Measurements from ENCODE around the gene NCR1.
A peak's percentile ranks its signal among the peaks of the same experiment; 100 is the strongest.
"Not testable (repeated sequence)": the region's sequence is repeated elsewhere in the genome, so short reads cannot be mapped to it uniquely, and the experiment has no call there.

The NCR1 gene

GRCh38 chr19:54903303-54903702 is 2.6 kb upstream of the NCR1 start:
- no peak overlapping the region for H3K18ac ChIP-seq (ENCODE audit: low read length)
- peaks cover 12% of the 10 kb centered on the region for H3K79me1 ChIP-seq (ENCODE audit: low read length)
- no peaks in the 10 kb centered on the region for H3K27me3 ChIP-seq (ENCODE audit: insufficient read depth, low read length)
- H3K23ac ChIP-seq (ENCODE audit: low read length) = no peak overlapping the region
- no peak overlapping the region for H3K4me3 ChIP-seq (ENCODE audit: low read depth, low read length)
- H3K4me2 ChIP-seq (ENCODE audit: low read length) = no peak overlapping the region
- no peak overlapping the region for H4K12ac ChIP-seq (ENCODE audit: low read depth, low read length)
- no peak overlapping the region for H4K91ac ChIP-seq (ENCODE audit: low read depth, low read length)
- H3K4ac ChIP-seq (ENCODE audit: low read depth, low read length) = no peak overlapping the region
- no peak overlapping the region for H3K9ac ChIP-seq (ENCODE audit: low read length)
- H3K9me3 ChIP-seq (ENCODE audit: insufficient read depth, low read depth, low read length) = peaks cover 3% of the 10 kb centered on the region
- H3K14ac ChIP-seq (ENCODE audit: low read length) = no peak overlapping the region
- H2BK5ac ChIP-seq (ENCODE audit: low read depth, low read length, poor library complexity) = no peak overlapping the region
- no CpG with 5 or more reads among the region's 6 CpGs for WGBS (ENCODE audit: extremely low coverage, insufficient coverage, insufficient read length)
- H3K4me1 ChIP-seq (ENCODE audit: control insufficient read depth in 1 of 2, insufficient read depth in 2 of 2, low read length in 2 of 2) = peaks cover 10 to 12% of the 10 kb centered on the region in 2 experiments
- H2AK5ac ChIP-seq (ENCODE audit: low read length) = no peak overlapping the region
- DNase-seq = no peak
- no peak overlapping the region for H2BK120ac ChIP-seq (ENCODE audit: insufficient read depth, low read length, poor library complexity)
- no peaks in the 10 kb centered on the region for H3K36me3 ChIP-seq (ENCODE audit: control insufficient read depth in 1 of 2, insufficient read depth in 2 of 2, low read length in 2 of 2)
- H2BK12ac ChIP-seq (ENCODE audit: low read length) = no peak overlapping the region
- no peaks in the 10 kb centered on the region for H3K79me2 ChIP-seq (ENCODE audit: control insufficient read depth, insufficient read depth, low read length, poor library complexity)
- no peak overlapping the region for H3K27ac ChIP-seq (ENCODE audit: low read depth, low read length)
- no peak overlapping the region for H2AFZ ChIP-seq (ENCODE audit: insufficient read depth, low read length, poor library complexity)
- no peak overlapping the region for H4K8ac ChIP-seq (ENCODE audit: low read depth, low read length)

- not testable (repeated sequence) for H3K27ac ChIP-seq (ENCODE audit: low read depth, low read length); H2BK5ac ChIP-seq (ENCODE audit: low read depth, low read length, poor library complexity); H3K36me3 ChIP-seq (ENCODE audit: control insufficient read depth in 1 of 2, insufficient read depth in 2 of 2, low read length in 2 of 2); DNase-seq; H4K91ac ChIP-seq (ENCODE audit: low read depth, low read length); H3K9me3 ChIP-seq (ENCODE audit: insufficient read depth, low read depth, low read length); H4K8ac ChIP-seq (ENCODE audit: low read depth, low read length); H3K4me2 ChIP-seq (ENCODE audit: low read length); H3K4ac ChIP-seq (ENCODE audit: low read depth, low read length); H2AK5ac ChIP-seq (ENCODE audit: low read length); H3K9ac ChIP-seq (ENCODE audit: low read length); H3K14ac ChIP-seq (ENCODE audit: low read length); H3K23ac ChIP-seq (ENCODE audit: low read length); H3K18ac ChIP-seq (ENCODE audit: low read length); H3K79me2 ChIP-seq (ENCODE audit: control insufficient read depth, insufficient read depth, low read length, poor library complexity); H4K12ac ChIP-seq (ENCODE audit: low read depth, low read length); H2BK12ac ChIP-seq (ENCODE audit: low read length); H3K27me3 ChIP-seq (ENCODE audit: insufficient read depth, low read length); H2AFZ ChIP-seq (ENCODE audit: insufficient read depth, low read length, poor library complexity); H3K4me3 ChIP-seq (ENCODE audit: low read depth, low read length); H2BK120ac ChIP-seq (ENCODE audit: insufficient read depth, low read length, poor library complexity)
- H3K4me1 ChIP-seq (ENCODE audit: control insufficient read depth in 1 of 2, insufficient read depth in 2 of 2, low read length in 2 of 2) = peaks cover 10 to 12% of the 10 kb centered on the region in 2 experiments
- H3K79me1 ChIP-seq (ENCODE audit: low read length) = peaks cover 12% of the 10 kb centered on the region
- no CpG with 5 or more reads among the region's 4 CpGs for WGBS (ENCODE audit: extremely low coverage, insufficient coverage, insufficient read length)
Observed at GRCh38 chr19:54904261-54904660, 1.7 kb upstream of the NCR1 start.

DNA sequence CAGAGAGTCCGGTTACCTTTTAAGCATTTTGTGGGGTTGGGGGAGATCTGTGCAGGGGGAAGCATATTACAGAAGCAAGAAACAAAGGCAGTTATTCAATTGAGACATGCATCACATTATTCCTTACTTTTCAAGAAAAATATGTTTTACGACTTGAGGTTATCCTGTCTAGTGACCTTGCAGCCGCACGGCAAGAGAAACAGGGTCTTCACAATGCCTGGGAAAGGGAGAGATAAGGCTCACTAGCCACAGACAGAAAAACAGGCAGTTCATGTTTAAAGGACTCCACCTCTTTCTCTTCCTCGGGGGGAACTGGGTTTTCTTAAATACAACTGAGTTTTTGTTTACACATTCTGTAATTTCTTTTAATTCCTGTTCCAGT is 536 bp upstream of the NCR1 start:
- H3K36me3 ChIP-seq (ENCODE audit: control insufficient read depth in 1 of 2, insufficient read depth in 2 of 2, low read length in 2 of 2) = no peaks in the 10 kb centered on the region
- no peak overlapping the region for H3K4me2 ChIP-seq (ENCODE audit: low read length)
- H3K9ac ChIP-seq (ENCODE audit: low read length) = no peak overlapping the region
- no peak overlapping the region for H3K14ac ChIP-seq (ENCODE audit: low read length)
- H2BK120ac ChIP-seq (ENCODE audit: insufficient read depth, low read length, poor library complexity) = no peak overlapping the region
- H3K23ac ChIP-seq (ENCODE audit: low read length) = no peak overlapping the region
- no peak overlapping the region for H2BK12ac ChIP-seq (ENCODE audit: low read length)
- H2AFZ ChIP-seq (ENCODE audit: insufficient read depth, low read length, poor library complexity) = no peak overlapping the region
- no peak overlapping the region for H3K4me3 ChIP-seq (ENCODE audit: low read depth, low read length)
- no peak for DNase-seq
- H3K9me3 ChIP-seq (ENCODE audit: insufficient read depth, low read depth, low read length) = peaks cover 6% of the 10 kb centered on the region
- no peaks in the 10 kb centered on the region for H3K79me2 ChIP-seq (ENCODE audit: control insufficient read depth, insufficient read depth, low read length, poor library complexity)
- no peak overlapping the region for H3K4ac ChIP-seq (ENCODE audit: low read depth, low read length)
- no peaks in the 10 kb centered on the region for H3K27me3 ChIP-seq (ENCODE audit: insufficient read depth, low read length)
- no peak overlapping the region for H3K18ac ChIP-seq (ENCODE audit: low read length)
- no peak overlapping the region for H4K91ac ChIP-seq (ENCODE audit: low read depth, low read length)
- no peak overlapping the region for H4K8ac ChIP-seq (ENCODE audit: low read depth, low read length)
- WGBS (ENCODE audit: extremely low coverage, insufficient coverage, insufficient read length) = no CpG with 5 or more reads among the region's 5 CpGs
- peaks cover 10 to 12% of the 10 kb centered on the region in 2 experiments for H3K4me1 ChIP-seq (ENCODE audit: control insufficient read depth in 1 of 2, insufficient read depth in 2 of 2, low read length in 2 of 2)
- H3K27ac ChIP-seq (ENCODE audit: low read depth, low read length) = peak overlapping the region; percentile 70
- no peak overlapping the region for H2BK5ac ChIP-seq (ENCODE audit: low read depth, low read length, poor library complexity)
- H4K12ac ChIP-seq (ENCODE audit: low read depth, low read length) = no peak overlapping the region
- no peak overlapping the region for H2AK5ac ChIP-seq (ENCODE audit: low read length)
- peaks cover 12% of the 10 kb centered on the region for H3K79me1 ChIP-seq (ENCODE audit: low read length)

DNA sequence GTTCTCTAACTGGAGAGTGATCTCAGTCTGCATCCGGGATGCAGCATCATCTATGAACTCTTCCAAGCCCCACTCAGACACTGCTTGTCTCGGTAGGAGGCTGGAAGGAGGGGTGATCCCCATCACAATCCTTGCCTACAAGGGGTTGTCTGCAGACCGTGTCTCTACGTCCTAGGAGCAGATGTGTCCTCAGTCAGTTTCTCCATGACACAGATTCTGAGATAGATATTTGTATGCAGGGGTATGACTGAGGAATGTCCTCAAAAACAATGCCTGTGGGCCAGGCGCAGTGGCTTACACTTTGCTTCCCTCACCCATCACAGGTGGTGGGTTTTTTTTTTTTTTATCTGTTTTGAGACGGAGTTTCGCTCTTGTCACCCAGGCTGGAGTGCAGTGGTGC is 871 bp downstream of the NCR1 start:
- H3K36me3 ChIP-seq (ENCODE audit: control insufficient read depth in 1 of 2, insufficient read depth in 2 of 2, low read length in 2 of 2) = no peaks in the 10 kb centered on the region
- no peak overlapping the region for H3K14ac ChIP-seq (ENCODE audit: low read length)
- no peak overlapping the region for H2BK120ac ChIP-seq (ENCODE audit: insufficient read depth, low read length, poor library complexity)
- no peak overlapping the region for H4K12ac ChIP-seq (ENCODE audit: low read depth, low read length)
- peak overlapping the region; percentile 11 for H4K8ac ChIP-seq (ENCODE audit: low read depth, low read length)
- H3K9me3 ChIP-seq (ENCODE audit: insufficient read depth, low read depth, low read length) = peaks cover 6% of the 10 kb centered on the region
- no peak for DNase-seq
- peak overlapping the region; percentile 70 for H3K27ac ChIP-seq (ENCODE audit: low read depth, low read length)
- H2AK5ac ChIP-seq (ENCODE audit: low read length) = peak overlapping the region; percentile 24
- no peaks in the 10 kb centered on the region for H3K27me3 ChIP-seq (ENCODE audit: insufficient read depth, low read length)
- peaks cover 10% of the 10 kb centered on the region for H3K79me1 ChIP-seq (ENCODE audit: low read length)
- H3K79me2 ChIP-seq (ENCODE audit: control insufficient read depth, insufficient read depth, low read length, poor library complexity) = no peaks in the 10 kb centered on the region
- no peak overlapping the region for H3K18ac ChIP-seq (ENCODE audit: low read length)
- H2AFZ ChIP-seq (ENCODE audit: insufficient read depth, low read length, poor library complexity) = no peak overlapping the region
- no peak overlapping the region for H3K9ac ChIP-seq (ENCODE audit: low read length)
- no peak overlapping the region for H3K23ac ChIP-seq (ENCODE audit: low read length)
- no CpG with 5 or more reads among the region's 7 CpGs for WGBS (ENCODE audit: extremely low coverage, insufficient coverage, insufficient read length)
- H3K4me3 ChIP-seq (ENCODE audit: low read depth, low read length) = no peak overlapping the region
- peak overlapping the region; percentile 78 for H4K91ac ChIP-seq (ENCODE audit: low read depth, low read length)
- H3K4ac ChIP-seq (ENCODE audit: low read depth, low read length) = no peak overlapping the region
- no peak overlapping the region for H2BK5ac ChIP-seq (ENCODE audit: low read depth, low read length, poor library complexity)
- H3K4me1 ChIP-seq (ENCODE audit: control insufficient read depth in 1 of 2, insufficient read depth in 2 of 2, low read length in 2 of 2) = peaks cover 10 to 12% of the 10 kb centered on the region in 2 experiments
- no peak overlapping the region for H3K4me2 ChIP-seq (ENCODE audit: low read length)
- peak overlapping the region; percentile 5 for H2BK12ac ChIP-seq (ENCODE audit: low read length)
